T-helper 2 cell treated with Interferon-gamma antibody and Interleukin-4, amounts not matched to agents 5 μg/mL and 100 μg/mL, for 36 hours (primary cell): ENCODE measurements around the gene MYH10.

Experiments
- DNase-seq: peaks from one replicate; pipeline ENCODE4 v3.0.0; 2021; ENCODE audit warnings: low spot score
- H3K27ac Mint-ChIP-seq: one replicate; pipeline ENCODE4 v1.8.0; 2021; ENCODE audit warnings: mild to moderate bottlenecking, mixed read lengths
- H3K27me3 Mint-ChIP-seq: one replicate; pipeline ENCODE4 v1.8.0; 2021; ENCODE audit warnings: low read depth, mixed read lengths
- H3K36me3 Mint-ChIP-seq: one replicate; pipeline ENCODE4 v1.8.0; 2021; ENCODE audit warnings: low read depth, mixed read lengths
- H3K4me1 Mint-ChIP-seq: one replicate; pipeline ENCODE4 v1.8.0; 2021; ENCODE audit warnings: low read depth, mixed read lengths
- H3K4me3 Mint-ChIP-seq: one replicate; pipeline ENCODE4 v1.8.0; 2022; ENCODE audit warnings: mild to moderate bottlenecking, moderate library complexity, mixed read lengths
- H3K9me3 Mint-ChIP-seq: one replicate; pipeline ENCODE4 v1.8.0; 2021; ENCODE audit warnings: mixed read lengths

The MYH10 gene

DNA sequence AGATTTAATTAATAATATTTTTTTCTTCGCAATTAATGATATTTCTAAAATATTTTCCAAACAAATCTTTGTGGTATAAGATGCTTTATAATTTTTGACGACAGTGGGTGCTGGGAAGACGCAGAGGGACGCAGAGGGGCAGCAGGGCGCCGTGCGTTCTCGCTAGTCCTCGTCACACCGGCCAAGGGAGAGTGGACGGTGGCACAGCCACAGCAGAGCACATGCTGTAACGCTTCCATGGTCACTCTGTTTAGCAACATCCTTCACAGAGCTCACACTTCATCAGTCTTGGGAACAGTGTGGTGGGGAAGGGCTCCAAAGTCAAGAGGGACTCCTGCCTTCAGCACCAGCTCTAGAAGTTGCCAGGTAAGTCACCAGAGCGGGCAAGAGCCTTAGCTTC lies 134.4 kb downstream of the MYH10 start:
- H3K9me3 Mint-ChIP-seq, result no peaks in the 10 kb centered on the region
- no peak overlapping the region for H3K4me3 Mint-ChIP-seq
- no peak for DNase-seq
- no peaks in the 10 kb centered on the region for H3K36me3 Mint-ChIP-seq
- no peak overlapping the region for H3K27ac Mint-ChIP-seq
- H3K4me1 Mint-ChIP-seq, result no peaks in the 10 kb centered on the region
- H3K27me3 Mint-ChIP-seq, result no peaks in the 10 kb centered on the region

DNA sequence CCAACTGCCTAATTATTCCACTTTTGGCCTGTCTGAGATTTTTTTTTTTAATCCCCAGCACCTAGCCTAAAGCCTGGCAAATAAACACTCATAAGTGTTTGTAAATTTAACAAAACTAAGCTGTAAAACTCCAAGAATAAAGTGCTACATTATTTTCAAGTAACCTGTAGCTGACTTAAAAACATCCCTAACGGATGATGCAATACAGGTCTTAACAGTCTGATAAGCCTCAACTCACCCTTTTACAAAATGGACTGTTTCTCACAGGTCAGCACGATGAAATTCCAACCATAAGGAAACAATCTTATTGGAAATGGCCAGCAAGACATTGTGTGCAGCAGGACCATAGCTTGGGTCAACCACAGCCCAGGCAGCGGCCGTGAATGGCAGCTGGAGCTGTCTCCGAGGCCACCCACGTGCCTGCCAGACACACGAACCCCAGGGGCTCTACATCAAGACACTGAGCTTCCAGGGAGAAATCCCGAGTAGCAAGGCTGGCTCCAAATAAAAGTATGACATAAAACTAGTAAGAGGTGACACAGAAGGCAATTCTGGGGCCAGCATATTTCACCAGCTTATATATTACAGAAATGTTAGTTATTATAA lies 135.9 kb downstream of the MYH10 start:
- H3K4me3 Mint-ChIP-seq, result no peak overlapping the region
- H3K27me3 Mint-ChIP-seq, result no peaks in the 10 kb centered on the region
- no peak overlapping the region for H3K27ac Mint-ChIP-seq
- no peak for DNase-seq
- H3K4me1 Mint-ChIP-seq, result no peaks in the 10 kb centered on the region
- no peaks in the 10 kb centered on the region for H3K36me3 Mint-ChIP-seq
- no peaks in the 10 kb centered on the region for H3K9me3 Mint-ChIP-seq

DNA sequence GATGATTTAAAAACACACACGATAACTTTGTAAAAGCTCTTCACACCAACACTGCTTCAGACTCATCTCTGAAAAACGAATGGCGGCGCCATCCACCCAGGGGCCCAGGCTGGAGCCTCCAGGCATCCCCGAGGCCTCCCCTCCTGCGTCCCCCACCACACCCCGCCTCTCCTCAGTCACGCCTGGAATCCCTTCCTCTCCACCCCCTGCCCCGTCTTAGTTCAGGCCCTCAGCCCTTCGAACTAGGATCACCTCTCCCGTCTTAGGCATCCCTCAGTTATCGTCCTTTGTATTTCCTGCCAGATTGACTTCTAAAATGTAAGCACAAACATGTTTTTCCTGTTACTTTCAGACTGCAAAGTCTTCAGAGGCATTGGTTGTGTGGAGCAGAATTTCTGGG lies 136.5 kb downstream of the MYH10 start:
- Mint-ChIP-seq H3K27me3 (no peaks in the 10 kb centered on the region), H3K4me1 (no peaks in the 10 kb centered on the region), H3K9me3 (no peaks in the 10 kb centered on the region), H3K27ac (no peak overlapping the region), H3K36me3 (no peaks in the 10 kb centered on the region), H3K4me3 (no peak overlapping the region)
- DNase-seq, result no peak

DNA sequence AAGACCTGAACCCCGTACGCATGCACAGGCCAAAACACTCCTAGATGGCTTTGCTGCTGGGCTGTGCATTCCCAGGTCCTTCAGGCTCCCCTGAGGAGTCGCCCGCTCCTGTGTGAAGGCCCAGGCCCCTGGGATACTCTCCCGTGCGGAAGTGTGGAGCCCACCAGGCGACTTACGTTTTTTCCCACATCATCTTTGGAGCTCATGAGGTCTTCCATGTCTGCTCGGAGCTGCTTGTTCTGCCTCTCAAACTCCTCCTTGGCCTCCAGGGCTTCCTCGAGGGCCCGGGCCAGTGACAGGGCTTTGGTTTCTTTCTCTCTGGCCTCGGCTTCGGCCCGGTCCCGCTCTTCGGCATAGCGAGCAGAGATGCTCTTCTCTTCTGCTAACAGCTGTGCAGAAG lies 138.4 kb downstream of the MYH10 start:
- Mint-ChIP-seq H3K27ac (no peak overlapping the region), H3K9me3 (no peaks in the 10 kb centered on the region), H3K27me3 (no peaks in the 10 kb centered on the region), H3K4me3 (no peak overlapping the region), H3K36me3 (peaks cover 4% of the 10 kb centered on the region), H3K4me1 (no peaks in the 10 kb centered on the region)
- no peak for DNase-seq

DNA sequence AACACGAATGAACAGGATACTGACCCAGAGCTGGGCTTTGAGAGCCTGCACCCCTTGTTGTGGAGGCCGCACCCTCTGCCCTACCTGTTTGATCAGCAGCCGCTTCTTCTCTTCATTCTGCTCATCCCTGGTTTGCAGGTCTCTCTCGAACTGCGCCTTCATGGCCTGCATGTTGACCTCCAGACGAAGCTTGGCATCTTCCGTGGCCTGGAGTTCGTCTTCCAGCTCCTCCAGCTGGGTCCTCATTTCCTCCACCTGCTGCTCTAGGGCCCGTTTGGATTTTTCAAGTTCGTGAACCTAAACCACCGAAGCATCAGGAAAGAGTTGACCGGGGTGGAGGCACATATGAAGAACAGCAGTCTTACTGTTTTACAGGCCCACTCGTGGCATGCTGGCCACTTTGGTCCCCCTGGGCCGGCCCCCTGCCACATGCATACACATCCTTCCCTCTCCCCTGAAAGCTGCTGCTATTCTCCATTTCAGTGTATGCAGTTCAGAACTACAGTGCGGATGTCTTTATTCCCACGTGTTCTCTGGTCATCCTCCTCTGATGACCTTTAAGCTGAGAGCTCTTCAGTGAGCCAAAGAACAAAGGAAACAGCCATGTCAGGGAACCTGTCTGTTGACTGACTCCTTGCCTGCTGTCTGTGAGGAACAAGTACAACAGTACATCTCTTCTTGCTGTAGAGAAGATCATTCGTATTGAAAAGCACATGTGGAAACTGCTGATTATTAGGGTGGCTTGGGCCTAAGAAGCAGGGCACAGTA lies 140.1 kb downstream of the MYH10 start:
- H3K27ac Mint-ChIP-seq, result no peak overlapping the region
- no peak overlapping the region for H3K4me3 Mint-ChIP-seq

DNA sequence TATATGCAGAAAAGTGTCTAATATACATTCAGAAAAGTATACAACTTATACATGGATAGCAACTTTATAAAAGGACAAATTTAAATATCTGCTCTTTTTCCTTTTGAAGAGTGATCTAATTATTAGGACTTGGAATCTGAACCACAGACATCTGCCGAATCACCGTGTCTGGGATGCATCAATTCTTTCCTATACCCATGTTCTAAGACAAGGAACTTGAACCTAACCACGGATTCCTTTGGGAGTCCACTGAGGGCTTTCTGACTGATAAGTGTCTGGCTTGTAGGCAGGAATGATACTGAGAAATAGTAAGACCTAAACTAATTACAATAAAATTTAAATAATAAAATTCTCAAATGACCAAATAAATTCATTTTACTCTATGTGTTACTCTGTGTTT lies 140.7 kb downstream of the MYH10 start:
- H3K4me1 Mint-ChIP-seq, result no peaks in the 10 kb centered on the region
- no peak overlapping the region for H3K4me3 Mint-ChIP-seq
- no peak overlapping the region for H3K27ac Mint-ChIP-seq
- DNase-seq, result no peak
- H3K36me3 Mint-ChIP-seq, result peaks cover 8% of the 10 kb centered on the region
- H3K27me3 Mint-ChIP-seq, result no peaks in the 10 kb centered on the region
- H3K9me3 Mint-ChIP-seq, result peaks cover 2% of the 10 kb centered on the region

More for the DNA sequence above, 140.1 kb downstream of the MYH10 start:
- no peak for DNase-seq
- Mint-ChIP-seq H3K36me3 (peaks cover 6% of the 10 kb centered on the region), H3K4me1 (no peaks in the 10 kb centered on the region), H3K9me3 (no peaks in the 10 kb centered on the region), H3K27me3 (no peaks in the 10 kb centered on the region)

DNA sequence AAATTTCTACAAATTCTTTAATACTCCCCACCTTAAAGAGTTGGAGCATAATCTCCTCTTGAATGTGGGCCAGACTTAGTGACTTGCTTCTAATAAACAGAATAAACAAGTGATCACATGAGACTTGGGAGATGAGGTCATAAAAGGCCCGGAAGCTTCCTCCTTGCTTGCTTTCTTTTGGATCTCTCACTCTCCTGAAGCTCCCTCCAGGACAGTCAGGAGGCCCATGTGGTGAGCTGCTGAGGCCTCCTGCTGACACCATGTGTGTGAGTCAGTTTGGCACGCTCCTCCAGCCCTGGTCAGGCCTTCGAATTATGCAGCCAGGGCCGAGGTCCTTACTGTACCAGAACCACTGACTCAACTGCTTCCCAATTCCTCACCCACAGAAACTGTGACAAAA lies 141.6 kb downstream of the MYH10 start:
- DNase-seq, result no peak
- Mint-ChIP-seq H3K4me1 (no peaks in the 10 kb centered on the region), H3K36me3 (peaks cover 13% of the 10 kb centered on the region), H3K9me3 (peaks cover 6% of the 10 kb centered on the region), H3K4me3 (no peak overlapping the region), H3K27me3 (no peaks in the 10 kb centered on the region), H3K27ac (no peak overlapping the region)

DNA sequence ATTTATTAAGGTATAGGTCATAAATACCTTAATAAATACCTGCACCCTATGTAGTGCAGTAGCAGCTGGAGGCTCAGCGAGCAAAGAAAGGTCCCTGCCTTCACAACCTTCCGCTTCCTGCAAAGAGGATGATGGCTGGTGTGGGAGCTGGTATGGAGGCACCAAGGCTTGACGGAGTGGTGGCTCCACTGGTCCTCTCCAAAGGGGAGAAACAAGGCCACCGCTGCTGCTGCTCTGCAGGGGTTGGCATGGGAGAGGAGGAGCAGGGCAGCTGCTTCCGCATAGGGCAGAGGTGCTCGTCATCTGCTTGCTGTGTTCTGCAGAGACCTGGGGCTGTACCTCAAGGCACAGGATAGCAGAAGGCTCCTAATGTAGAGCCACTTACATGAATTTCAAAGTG lies 142.0 kb downstream of the MYH10 start:
- Mint-ChIP-seq H3K4me3 (no peak overlapping the region), H3K27ac (no peak overlapping the region), H3K4me1 (no peaks in the 10 kb centered on the region), H3K9me3 (peaks cover 6% of the 10 kb centered on the region), H3K27me3 (no peaks in the 10 kb centered on the region), H3K36me3 (peaks cover 16% of the 10 kb centered on the region)
- no peak for DNase-seq

DNA sequence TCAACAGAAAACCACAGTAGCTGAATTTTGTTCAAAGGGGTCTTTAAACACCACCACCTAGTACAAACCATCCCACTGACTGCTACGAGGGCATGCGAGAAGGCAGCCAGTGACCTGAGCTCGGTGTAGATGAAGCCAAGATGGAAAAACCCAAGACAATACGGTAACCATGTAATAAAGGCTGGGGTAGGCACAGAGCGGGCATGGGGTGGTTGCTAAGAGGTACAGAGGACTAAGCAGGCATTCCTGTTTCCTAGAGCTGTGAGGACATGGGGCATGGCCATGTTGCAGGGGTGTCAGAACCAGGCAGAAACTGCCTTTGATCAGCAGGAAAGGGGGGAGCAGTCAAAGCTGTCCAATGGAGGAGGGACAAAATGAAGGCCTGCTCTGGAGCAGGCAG lies 142.8 kb downstream of the MYH10 start:
- H3K4me1 Mint-ChIP-seq, result no peaks in the 10 kb centered on the region
- H3K4me3 Mint-ChIP-seq, result no peak overlapping the region
- peaks cover 23% of the 10 kb centered on the region for H3K36me3 Mint-ChIP-seq
- no peaks in the 10 kb centered on the region for H3K27me3 Mint-ChIP-seq
- H3K27ac Mint-ChIP-seq, result no peak overlapping the region
- no peak for DNase-seq
- H3K9me3 Mint-ChIP-seq, result peaks cover 11% of the 10 kb centered on the region

DNA sequence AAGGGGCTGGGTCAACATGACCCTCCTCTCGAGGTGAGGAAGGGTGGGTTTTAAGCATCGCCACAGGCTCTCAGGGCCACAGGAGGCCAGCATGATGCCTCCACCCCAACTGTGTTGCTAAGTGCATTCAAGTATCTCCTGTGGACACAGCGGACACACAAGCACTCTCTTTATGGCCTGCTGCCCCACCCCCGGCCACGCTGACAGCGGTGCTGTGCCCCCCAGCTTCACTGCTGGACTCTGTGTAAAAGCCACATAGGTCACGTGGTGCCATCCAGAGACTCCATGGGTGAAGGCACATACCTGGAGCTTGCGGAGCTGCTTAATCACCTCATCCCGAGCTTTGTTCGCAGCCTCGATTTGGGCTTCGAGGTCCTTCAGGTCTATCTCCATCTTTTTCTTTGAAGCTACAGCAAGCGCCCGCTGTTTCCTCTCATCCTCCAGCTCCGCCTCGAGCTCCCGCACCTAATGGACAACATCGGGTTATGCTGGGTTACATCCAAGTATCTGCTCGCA lies 143.3 kb downstream of the MYH10 start:
- DNase-seq, result no peak

DNA sequence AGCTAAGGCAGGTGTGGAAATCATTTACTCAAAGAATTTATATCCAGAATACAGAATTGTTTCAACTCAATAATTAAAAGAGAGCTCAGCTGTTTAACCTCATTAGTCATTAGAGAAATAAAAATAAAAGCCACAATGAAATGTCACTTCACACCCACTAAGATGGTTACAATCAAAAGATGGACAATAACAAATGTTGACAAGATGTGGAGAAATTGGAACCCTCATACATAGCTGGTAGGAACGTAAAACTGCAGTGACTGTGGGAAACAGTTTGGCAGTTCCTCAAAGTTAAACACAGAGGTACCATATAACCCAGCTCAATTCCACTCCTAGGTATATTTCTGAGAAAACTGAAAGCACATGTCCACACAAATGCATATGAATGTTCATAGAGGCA lies 145.0 kb downstream of the MYH10 start:
- Mint-ChIP-seq H3K27ac (no peak overlapping the region), H3K27me3 (no peaks in the 10 kb centered on the region), H3K36me3 (peaks cover 41% of the 10 kb centered on the region), H3K9me3 (peaks cover 12% of the 10 kb centered on the region), H3K4me3 (no peak overlapping the region), H3K4me1 (no peaks in the 10 kb centered on the region)
- DNase-seq, result no peak

More for the DNA sequence above, 143.3 kb downstream of the MYH10 start:
- Mint-ChIP-seq H3K9me3 (peaks cover 12% of the 10 kb centered on the region), H3K27me3 (no peaks in the 10 kb centered on the region), H3K4me1 (no peaks in the 10 kb centered on the region), H3K4me3 (no peak overlapping the region), H3K36me3 (peaks cover 29% of the 10 kb centered on the region), H3K27ac (no peak overlapping the region)

DNA sequence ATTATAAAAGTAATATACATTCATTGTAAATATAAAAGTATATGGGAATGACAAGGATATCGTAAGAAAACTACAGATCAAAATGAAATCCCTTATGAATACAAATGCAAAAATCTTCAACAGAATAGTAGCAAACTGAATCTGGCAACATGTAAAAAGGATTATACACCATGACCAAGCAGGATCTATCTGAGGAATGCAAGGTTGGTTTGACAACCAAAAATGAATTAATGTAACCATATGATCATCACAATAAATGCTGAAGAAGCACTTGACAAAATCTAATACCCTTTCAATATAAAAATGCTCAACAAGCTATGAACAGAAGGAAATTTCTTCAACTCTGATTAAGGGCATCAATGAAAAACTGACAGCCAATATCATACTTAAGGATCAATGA lies 146.1 kb downstream of the MYH10 start:
- Mint-ChIP-seq H3K4me1 (no peaks in the 10 kb centered on the region), H3K9me3 (peaks cover 12% of the 10 kb centered on the region), H3K27me3 (no peaks in the 10 kb centered on the region), H3K27ac (no peak overlapping the region), H3K36me3 (peaks cover 44% of the 10 kb centered on the region), H3K4me3 (no peak overlapping the region)
- DNase-seq, result no peak

DNA sequence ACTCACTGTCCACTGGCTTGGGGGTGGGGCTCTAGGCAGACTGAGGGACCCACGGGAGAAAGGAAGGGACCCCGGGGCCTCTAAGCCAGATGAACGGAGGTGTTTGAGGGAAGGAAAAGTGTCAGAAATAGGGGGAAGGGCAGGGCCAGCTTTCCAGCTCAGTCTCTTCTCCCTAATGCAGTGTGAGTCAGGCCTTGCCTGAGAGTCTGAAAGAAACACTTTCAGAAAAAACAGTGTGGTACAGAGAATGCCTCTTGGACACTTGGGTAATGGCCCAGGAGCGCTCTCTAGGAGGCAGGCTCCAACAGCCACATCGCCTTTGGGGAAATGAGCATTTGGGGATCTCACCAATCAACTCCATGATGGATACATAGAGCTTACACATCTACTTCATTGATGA lies 148.0 kb downstream of the MYH10 start:
- Mint-ChIP-seq H3K4me1 (no peaks in the 10 kb centered on the region), H3K36me3 (peaks cover 45% of the 10 kb centered on the region), H3K27ac (no peak overlapping the region), H3K27me3 (no peaks in the 10 kb centered on the region), H3K4me3 (no peak overlapping the region), H3K9me3 (peaks cover 12% of the 10 kb centered on the region)
- no peak for DNase-seq

DNA sequence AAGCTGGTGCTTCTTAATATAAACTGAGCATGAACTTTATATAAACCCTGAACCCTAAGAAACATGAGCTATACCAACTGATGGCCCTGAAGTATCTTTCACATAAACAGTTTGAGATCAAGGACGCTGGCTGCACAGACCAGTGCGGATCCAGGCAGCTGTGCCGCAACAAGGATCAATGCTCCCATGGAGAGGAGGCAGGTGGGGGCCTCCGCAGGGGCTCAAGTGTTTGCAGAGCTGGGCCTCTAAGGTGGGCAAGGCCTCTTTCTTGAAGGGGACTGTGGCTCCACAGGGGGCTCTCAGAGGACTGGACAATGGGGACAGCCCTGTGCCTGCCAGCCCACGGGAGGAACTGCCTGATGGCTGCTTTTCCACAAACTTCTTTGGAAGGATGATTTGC lies 148.8 kb downstream of the MYH10 start:
- Mint-ChIP-seq H3K9me3 (peaks cover 12% of the 10 kb centered on the region), H3K27me3 (no peaks in the 10 kb centered on the region), H3K36me3 (peaks cover 45% of the 10 kb centered on the region), H3K27ac (no peak overlapping the region), H3K4me1 (no peaks in the 10 kb centered on the region), H3K4me3 (no peak overlapping the region)
- no peak for DNase-seq
